ENCODE measurements around the gene PIEZO1.

DNA sequence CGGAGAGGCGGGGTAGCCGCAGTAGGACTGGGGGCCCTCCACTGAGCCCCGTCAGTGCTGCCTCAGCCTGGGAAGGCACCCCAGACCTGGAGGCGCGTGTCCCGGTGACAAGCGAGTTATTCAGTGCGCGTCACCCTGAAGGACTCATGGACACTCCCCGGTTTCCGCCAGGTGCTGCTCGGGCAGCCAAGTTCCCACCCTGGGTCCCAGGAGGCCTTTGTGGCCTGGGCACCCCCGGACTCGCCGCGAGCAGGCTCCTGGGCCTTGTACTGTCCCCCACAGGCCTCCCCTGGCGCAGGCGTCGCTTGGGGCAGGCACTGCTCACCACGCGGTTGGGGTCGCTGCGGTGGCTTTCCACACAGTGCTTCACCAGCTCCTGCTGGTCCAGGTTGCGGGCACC lies 86.4 kb downstream of the PIEZO1 start:
- TF ChIP-seq POLR2A (IDR thresholded peaks at IDR 0.05; ENCODE audit: low read depth, low read length) (no peak), PAX5 (IDR thresholded peaks at IDR 0.05; ENCODE audit: insufficient read depth, low read length, severe bottlenecking) (no peak), POU2F2 (IDR thresholded peaks at IDR 0.05; ENCODE audit: low read depth, low read length) (no peak), TAF1 (IDR thresholded peaks at IDR 0.05; ENCODE audit: low read depth, low read length) (no peak), POLR2AphosphoS5 (IDR thresholded peaks at IDR 0.05; ENCODE audit: low read depth, low read length) (no peak), SPI1 (IDR thresholded peaks at IDR 0.05; ENCODE audit: low read depth, low read length) (no peak)
